NCI-H2107 (cell line): Measurements from ENCODE around the gene THSD4.
"Not testable (repeated sequence)": the region's sequence is repeated elsewhere in the genome, so short reads cannot be mapped to it uniquely, and the experiment has no call there.

Source experiments
- DNase-seq: peaks from one replicate; lab custom pipeline; 2025; lab: John Stamatoyannopoulos, UW

THSD4 gene

GRCh38 chr15:71189718-71190117 is 74.4 kb downstream of the THSD4 start:
- DNase-seq: no peak

GRCh38 chr15:71191296-71191695 is 76.0 kb downstream of the THSD4 start:
- no peak for DNase-seq

DNA sequence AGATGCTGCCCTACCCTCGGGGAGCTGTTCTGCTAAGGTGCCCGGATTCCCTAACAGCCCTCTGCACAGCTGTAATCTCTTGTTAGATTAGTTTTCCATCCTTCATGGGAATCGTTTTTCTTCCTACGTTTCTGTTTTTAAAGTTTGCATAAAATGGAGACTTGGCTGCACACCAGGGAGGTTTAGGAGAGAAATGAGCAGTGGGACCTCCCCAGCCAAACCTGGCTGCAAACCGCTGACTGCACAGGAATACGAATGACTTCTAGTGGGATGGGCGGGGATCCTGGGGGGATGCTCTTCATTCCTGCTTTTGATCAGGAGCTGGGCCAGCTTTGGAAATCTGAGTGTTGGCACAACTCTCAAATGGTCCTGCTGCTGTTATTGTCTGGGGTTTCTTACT is 77.5 kb downstream of the THSD4 start:
- no peak for DNase-seq

DNA sequence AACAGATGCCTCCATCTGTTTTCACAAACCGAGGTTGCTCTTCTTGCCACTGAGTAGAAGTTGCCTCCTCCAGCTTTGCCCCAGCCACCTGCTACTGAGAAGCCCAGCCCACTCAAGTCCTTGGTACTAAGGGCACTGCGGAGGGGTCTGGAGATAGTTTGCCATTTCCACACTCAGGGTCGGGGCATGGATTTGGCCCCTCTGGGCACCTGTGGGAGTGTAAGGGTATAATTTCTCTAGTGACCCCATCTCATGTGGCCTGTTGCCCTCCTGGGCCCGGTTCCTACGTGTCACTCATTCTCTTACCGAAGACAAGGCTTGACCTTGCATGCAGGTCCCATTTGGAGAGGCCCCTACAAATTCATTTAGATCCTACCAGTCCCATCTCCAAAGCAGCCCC is 79.0 kb downstream of the THSD4 start:
- DNase-seq: no peak

DNA sequence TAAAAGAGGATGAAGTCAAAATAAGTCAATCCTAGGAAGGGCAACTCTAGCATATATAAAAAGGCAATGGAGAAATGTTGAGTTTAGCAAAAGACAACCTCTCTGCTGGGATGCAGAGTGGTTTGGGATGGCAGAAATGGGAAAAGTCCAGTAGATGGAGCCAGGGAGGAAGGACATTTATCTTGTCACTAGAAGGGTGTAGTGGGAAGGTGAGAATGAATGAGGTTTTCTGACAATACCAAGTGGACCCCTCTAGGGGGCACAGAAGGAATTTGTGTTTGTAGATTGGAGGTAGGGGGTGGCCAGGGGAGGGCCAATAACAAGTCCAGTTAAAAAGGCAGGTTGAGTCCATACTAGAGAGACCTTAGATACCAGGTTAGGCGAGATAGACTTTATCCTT is 80.0 kb downstream of the THSD4 start:
- no peak for DNase-seq

DNA sequence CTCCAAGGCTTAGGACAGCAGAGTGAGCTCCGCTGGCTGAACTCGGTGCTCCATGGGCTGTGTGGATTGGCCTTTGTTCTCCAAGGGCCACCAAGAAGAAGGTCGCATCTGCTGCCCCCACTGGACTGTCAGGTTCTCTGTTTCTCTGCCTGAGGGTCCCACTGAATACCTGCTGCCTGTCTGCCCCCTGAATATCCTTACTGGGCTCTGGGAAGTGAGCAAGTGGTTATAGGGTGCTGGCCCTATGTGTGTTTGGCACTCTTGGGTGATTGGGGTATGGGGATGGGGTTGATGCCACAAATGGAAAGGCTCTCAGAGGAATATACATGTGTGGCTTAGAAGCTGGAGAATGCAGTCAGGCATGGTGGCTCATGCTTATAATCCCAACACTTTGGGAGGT is 82.3 kb downstream of the THSD4 start:
- no peak for DNase-seq

DNA sequence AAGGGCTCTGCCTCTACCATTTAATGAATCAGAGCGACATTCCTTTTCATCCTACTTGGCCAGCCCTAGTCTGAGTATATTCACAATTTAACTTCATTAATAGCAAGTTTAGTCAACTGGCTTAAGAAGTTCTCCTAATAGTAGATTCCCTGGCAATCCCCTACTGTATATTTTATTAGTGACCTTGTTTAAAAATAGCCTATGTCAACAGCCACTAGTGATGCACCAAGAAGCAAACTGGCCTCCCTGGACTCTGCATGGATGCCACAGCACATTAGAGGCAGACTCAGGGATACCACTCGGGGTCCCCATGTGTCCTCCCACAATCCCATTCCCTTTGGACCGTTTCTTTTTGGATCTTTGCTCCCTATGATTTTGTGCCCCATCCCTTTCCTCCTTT is 83.6 kb downstream of the THSD4 start:
- DNase-seq: no peak

- no peak for DNase-seq
Measured at GRCh38 chr15:71199384-71200351, 84.4 kb downstream of the THSD4 start.

DNA sequence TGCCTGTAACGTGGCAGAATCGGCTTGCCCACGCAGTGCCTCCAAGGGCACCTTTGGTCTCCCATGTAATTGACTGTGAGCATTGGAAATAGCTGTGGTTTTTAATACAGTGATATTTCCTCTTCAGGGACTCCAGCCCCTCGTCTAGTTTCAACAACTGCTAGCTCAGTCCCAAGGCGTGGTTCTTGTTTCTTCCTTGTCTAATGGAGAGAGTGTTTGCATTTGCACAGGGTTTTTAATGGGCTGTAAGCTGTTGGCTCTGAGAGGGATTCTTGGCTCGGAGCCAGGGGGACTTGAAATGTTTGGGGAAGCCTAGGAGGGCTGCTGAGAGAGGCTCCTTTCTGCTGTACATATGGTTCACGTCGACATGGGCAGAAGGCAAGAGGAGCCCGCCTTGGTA is 86.2 kb downstream of the THSD4 start:
- peak; percentile 62 for DNase-seq

GRCh38 chr15:71202712-71203111 is 87.4 kb downstream of the THSD4 start:
- no peak for DNase-seq

- no peak for DNase-seq
Measured at GRCh38 chr15:71203586-71204474, 88.6 kb downstream of the THSD4 start.

DNA sequence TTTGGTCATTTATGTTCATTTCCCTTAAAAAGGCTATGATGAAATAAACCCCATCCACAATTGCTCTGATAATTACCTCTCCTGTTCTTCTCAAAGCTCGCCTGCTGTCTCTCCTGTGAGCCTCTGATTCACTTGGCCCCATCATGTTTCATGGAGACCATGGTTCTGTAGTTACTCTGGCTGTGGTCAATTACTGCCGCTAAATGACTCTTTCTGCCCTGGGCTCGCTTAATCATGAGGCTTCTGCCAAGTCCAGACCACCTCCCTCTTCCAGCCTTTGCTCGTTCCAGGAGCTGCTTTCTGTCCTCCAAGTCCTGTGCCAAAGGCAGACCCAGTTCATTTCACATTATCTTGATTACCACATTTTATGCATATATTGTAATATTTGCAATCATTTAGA is 91.9 kb downstream of the THSD4 start:
- no peak for DNase-seq

DNA sequence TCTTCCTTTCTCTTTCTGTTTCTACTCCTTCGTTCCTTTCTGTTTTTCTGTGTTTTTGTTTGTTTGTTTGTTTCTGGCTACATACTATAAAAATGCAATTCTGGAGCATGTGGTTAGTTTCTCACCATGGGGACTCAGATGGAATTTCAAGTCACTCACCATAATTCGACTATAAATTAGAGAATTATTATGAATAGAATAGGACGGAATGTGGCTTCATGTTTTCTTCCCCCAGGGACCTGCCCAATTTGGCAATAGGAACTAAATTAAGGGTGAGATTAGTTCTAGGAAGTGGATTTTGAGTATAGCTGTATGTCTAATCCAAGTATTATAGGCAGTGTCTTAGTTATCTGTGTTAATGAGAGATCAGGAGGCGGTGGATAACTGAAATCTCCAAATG is 96.9 kb downstream of the THSD4 start:
- DNase-seq: no peak

DNA sequence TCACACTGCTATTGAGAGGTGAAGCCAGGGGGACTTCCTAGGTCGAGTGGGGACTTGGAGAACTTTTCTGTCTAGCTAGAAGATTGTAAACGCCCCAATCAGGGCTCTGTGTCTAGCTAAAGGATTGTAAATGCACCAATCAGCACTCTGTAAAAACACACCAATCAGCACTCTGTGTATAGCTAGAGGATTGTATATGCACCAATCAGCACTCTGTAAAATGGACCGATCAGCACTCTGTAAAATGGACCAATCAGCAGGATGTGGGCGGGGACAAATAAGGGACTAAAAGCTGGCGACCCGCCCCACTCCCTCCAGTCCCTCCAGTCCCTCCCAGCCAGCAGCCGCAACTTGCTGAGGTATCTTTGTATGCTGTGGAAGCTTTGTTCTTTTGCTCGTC is 98.7 kb downstream of the THSD4 start:
- not testable (repeated sequence) for DNase-seq

DNA sequence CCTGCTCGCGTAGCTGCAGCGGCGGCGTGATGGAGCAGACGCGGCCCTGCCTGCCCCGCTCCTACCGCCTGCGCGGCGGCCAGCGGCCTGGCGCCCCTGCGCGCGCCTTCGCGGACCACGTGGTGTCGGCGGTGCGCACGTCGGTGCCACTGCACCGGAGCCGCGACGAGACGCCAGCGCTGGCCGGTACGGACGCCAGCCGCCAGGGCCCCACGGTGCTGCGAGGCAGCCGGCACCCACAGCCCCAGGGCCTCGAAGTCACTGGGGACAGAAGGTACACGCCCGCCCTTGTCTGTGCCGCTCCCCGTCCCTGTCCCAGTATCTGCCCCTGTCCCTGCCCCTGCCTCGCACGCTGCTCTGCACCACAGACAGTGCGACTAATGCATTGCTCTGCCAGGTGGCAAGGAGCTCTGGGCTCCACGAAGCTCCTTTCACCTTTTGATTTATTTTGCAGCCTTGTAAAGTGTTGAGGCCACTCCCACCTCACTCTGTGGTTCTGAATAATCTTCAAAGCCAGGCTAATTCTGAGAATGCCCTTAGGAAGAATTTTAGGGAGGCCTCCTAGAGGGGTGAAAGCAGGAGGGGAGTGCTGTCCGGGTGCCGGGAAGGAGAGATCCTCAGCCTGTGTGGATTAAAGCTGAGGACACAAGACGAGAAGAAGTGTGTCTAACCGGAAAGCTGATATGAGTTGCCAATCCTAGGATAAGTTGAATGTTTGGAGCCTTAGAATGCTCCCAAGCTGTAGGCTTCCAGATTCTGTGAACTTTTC is 100.0 kb downstream of the THSD4 start:
- no peak for DNase-seq

GRCh38 chr15:71218272-71218805 is 103.1 kb downstream of the THSD4 start:
- no peak for DNase-seq

DNA sequence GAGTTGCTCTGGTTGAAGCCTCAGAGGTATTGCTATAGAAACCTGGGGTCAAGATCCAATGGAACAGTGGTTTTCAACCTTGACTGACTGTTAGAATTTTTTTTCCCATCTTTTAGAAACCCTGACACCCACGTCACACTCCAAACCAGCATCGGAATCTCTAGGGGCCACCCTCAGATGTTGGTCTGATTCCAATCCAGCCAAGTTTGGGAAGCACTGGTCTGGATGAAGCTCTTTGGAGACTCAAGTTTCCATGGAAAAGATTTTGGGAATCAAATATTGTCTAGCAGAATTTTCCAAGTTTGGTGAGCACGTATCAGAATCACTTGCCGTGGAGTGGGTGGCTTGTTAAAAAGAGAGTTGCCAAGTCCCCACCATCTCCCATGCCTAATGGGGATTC is 103.8 kb downstream of the THSD4 start:
- no peak for DNase-seq

GRCh38 chr15:71219645-71220044 is 104.4 kb downstream of the THSD4 start:
- DNase-seq: no peak

DNA sequence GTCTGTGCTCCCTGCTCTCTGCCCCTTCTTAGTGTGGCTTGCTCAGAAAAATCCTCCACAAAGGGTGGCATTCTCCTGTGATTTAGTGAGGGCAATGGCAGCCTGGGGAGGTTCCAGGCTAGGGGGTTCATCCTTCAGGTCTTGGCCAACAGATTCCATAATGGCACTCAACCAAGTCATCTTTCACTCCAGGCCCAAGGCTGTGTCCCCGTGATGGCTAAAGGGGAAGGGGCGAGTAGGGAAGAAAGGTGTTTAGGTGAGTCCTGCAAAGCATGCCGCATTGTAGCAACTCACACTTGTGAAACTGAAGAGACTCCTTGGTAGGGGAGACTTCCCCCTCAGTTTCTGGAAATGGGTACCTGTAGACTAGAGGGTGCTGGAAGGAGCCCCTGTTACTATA is 105.6 kb downstream of the THSD4 start:
- DNase-seq: no peak

DNA sequence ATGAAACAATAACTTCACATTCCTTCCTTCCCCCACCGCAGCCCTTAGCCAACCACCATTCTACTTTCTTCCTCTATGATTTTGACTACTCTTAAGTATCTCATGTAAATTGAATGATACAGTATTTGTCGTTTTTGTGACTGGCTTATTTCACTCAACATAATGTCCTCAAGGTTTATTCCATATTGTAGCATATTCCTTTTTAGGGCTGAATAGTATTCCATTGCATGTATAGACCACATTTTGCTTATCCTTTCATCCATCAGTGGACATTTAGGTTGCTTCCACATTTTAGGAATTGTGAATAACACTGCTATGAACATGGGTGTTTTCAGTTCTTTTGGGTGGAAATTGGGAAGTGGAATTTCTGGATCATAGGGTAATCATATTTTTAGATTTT is 106.1 kb downstream of the THSD4 start:
- DNase-seq: no peak

DNA sequence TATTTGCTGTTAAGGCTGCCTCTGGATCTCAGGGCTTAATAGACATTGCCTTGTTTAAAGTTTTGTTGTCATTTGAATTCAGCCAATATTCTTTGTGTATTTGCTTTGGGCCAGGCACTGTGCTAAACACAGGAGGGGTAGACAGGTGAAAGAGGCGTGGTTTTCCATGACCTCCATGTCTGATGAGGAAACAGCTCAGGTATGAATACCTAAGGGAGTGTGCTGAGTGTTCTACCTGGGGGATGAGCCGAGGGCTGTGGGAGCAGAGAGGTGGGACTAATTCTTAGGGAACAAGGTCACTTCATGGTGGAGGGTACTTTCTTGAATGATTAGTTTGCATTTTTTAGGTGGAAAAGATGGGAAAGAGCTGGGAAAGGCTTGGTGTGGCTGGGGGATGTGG is 108.2 kb downstream of the THSD4 start:
- no peak for DNase-seq

- no peak for DNase-seq
Measured at GRCh38 chr15:71224024-71224423, 108.8 kb downstream of the THSD4 start.
